GM12878 (cell line): ENCODE measurements around the gene CIRBP. TPM values are rescaled to one million over a fixed set of nuclear protein-coding genes. Genes with fewer than 3 reads are reported as not detected.

ENCODE experiments used
- CHD1 ChIP-seq: IDR thresholded peaks from 2 replicates; pipeline ENCODE4 v1.6.1; 2012; ENCODE audit warnings: low read depth, low read length, improper control_type of control experiment
- EGR1 ChIP-seq, 2 experiments: IDR thresholded peaks; 1 replicate in 1 of 2; 2 replicates in 1 of 2; pipeline ENCODE4 v1.6.1; 2011 to 2012; ENCODE audit warnings: low read depth in 2 of 2, low read length in 2 of 2, borderline replicate concordance in 1 of 2, mild to moderate bottlenecking in 1 of 2, moderate library complexity in 1 of 2
- MLLT1 ChIP-seq: fragments of 450-650 bp; IDR thresholded peaks from 2 replicates; pipeline ENCODE4 v1.6.1; 2016; ENCODE audit warnings: mild to moderate bottlenecking
- RELB ChIP-seq: fragments of 450-650 bp; IDR thresholded peaks from 2 replicates; pipeline ENCODE4 v1.6.1; 2017; ENCODE audit warnings: low read depth, mild to moderate bottlenecking, moderate library complexity
- ZBTB33 ChIP-seq: fragments of 450-650 bp; IDR thresholded peaks from 2 replicates; pipeline ENCODE4 v1.6.1; 2017; ENCODE audit warnings: mild to moderate bottlenecking
- ZNF24 ChIP-seq: fragments of 450-650 bp; IDR thresholded peaks from 2 replicates; pipeline ENCODE4 v1.6.1; 2017; ENCODE audit warnings: antibody characterized with exemption, mild to moderate bottlenecking
- polyA plus RNA-seq, 11 experiments: library from polyadenylated mRNA; depleted of rRNA in 4 of 11; unstranded in 6 of 11; stranded (reverse) in 5 of 11; fragments of >200 nt; fragmentation: Nextera tagmentation in 4 of 11; fragmentation: Illumina TruSeq in 1 of 11; extraction: Ambion mirVana in 4 of 11; extraction: Trizol in 1 of 11; gene quantifications; 1 replicate in 1 of 11; 2 replicates in 10 of 11; pipeline versions ENCODE4 v1.2.1 to v1.2.3, GENCODE V29; 2011 to 2016; ENCODE audit warnings: inconsistent platforms in 2 of 11, missing spikeins in 2 of 11, low read depth in 1 of 11
- total RNA-seq, 4 experiments: library from RNA; depleted of rRNA in 3 of 4; stranded (reverse); fragments of >200 nt in 3 of 4; fragmentation: Illumina TruSeq in 1 of 4; extraction: Trizol in 1 of 4; gene quantifications; 2 replicates each; pipeline versions ENCODE4 v1.2.1 to v1.2.3, GENCODE V29; 2013 to 2021

CIRBP gene
- total and polyA plus RNA-seq, 10 of the 15 experiments (the other 5 are each of a cell fraction or from before 2014, with no cell fraction given), result 27.6 to 335 (median 229) TPM

GRCh38 chr19:1251330-1252220 is 17.6 kb upstream of the CIRBP start (continued):
- TF ChIP-seq RELB, result no peak
- TF ChIP-seq CHD1, result no peak
- no peak for TF ChIP-seq ZNF24
- peak in 1 of 2 experiments; percentile 58; a peak in 1 of 3 replicates for TF ChIP-seq EGR1 (IDR thresholded peaks at IDR 0.05; ENCODE audit: borderline replicate concordance in 1 of 2, low read depth in 2 of 2, low read length in 2 of 2)
- no peak for TF ChIP-seq MLLT1
- no peak for TF ChIP-seq ZBTB33
